A549 (cell line): ENCODE results near the gene ZNF654. TPM values are rescaled to one million over a fixed set of nuclear protein-coding genes. Genes with fewer than 3 reads are reported as not detected.

Source experiments
- ATAC-seq, 2 experiments: fragments of 200-7000 bp in 1 of 2; fragments of >200 bp in 1 of 2; cut with Nextera tagmentation in 1 of 2; cut with Tn5 transposase in 1 of 2; 3 replicates each; pipeline versions ENCODE4 v1.8.0 to v1.9.1; 2018 to 2020; ENCODE audit warnings: mild to moderate bottlenecking in 1 of 2, moderate library complexity in 1 of 2
- CTCF ChIA-PET: fragments of 300-600 bp; sonication (Branson Sonifier 250); formaldehyde crosslinking; extraction: SDS; loops from one replicate; lab custom pipeline; 2021; ENCODE audit warnings: antibody characterized with exemption, inconsistent platforms; lab: Yijun Ruan, JAX
- POLR2A ChIA-PET: fragments of 350-600 bp; formaldehyde crosslinking; extraction: SDS; loops from one replicate; lab custom pipeline; 2021; ENCODE audit warnings: antibody characterized with exemption, inconsistent platforms; lab: Yijun Ruan, JAX
- DNase-seq, 2 experiments: peaks; one replicate each; pipeline versions ENCODE4 v3.0.0 to v3.0.0-alpha.2; 2011 to 2016; ENCODE audit warnings: low read depth in 1 of 2, low spot score in 1 of 2
- FAIRE-seq: peaks from 2 replicates; lab custom pipeline; 2011; peaks lifted over from hg19 to GRCh38; lab: Jason Lieb, UNC
- H3K27ac ChIP-seq, 2 experiments: fragments of >200 bp; sonication (Bioruptor Twin); formaldehyde crosslinking; 3 replicates each; pipeline ENCODE4 v1.5.1; 2016 to 2017
- H3K4me1 ChIP-seq: fragments of >200 bp; sonication (Bioruptor Twin); formaldehyde crosslinking; 3 replicates; pipeline ENCODE4 v1.6.1; 2016
- H3K4me2 ChIP-seq: fragments of >200 bp; sonication (Bioruptor Twin); formaldehyde crosslinking; 3 replicates; pipeline ENCODE4 v1.6.1; 2016
- H3K4me3 ChIP-seq: fragments of >200 bp; sonication (Bioruptor Twin); formaldehyde crosslinking; 3 replicates; pipeline ENCODE4 v1.5.1; 2016
- H3K9me3 ChIP-seq: fragments of >200 bp; sonication (Bioruptor Twin); formaldehyde crosslinking; 3 replicates; pipeline ENCODE4 v1.6.1; 2016
- CBX8 ChIP-seq: fragments of 200-600 bp; sonication (generic); IDR thresholded peaks from 2 replicates; pipeline ENCODE4 v1.6.1; 2016
- CEBPB ChIP-seq, 2 experiments: fragments of >200 bp in 1 of 2; sonication (Bioruptor Twin) in 1 of 2; formaldehyde crosslinking in 1 of 2; IDR thresholded peaks; 2 replicates each; pipeline ENCODE4 v1.6.1; 2012 to 2016
- CTCF ChIP-seq: fragments of >200 bp; sonication (Bioruptor Twin); formaldehyde crosslinking; IDR thresholded peaks from 3 replicates; pipeline ENCODE4 v1.5.1; 2016
- EHMT2 ChIP-seq: fragments of 200-600 bp; sonication (generic); IDR thresholded peaks from 2 replicates; pipeline ENCODE4 v1.6.1; 2016; ENCODE audit warnings: antibody characterized with exemption, low read depth, mild to moderate bottlenecking, moderate library complexity
- GATA3 ChIP-seq: IDR thresholded peaks from 2 replicates; pipeline ENCODE4 v1.6.1; 2012; ENCODE audit warnings: borderline replicate concordance
- HDAC2 ChIP-seq: fragments of 200-600 bp; sonication (generic); IDR thresholded peaks from 2 replicates; pipeline ENCODE4 v1.6.1; 2016
- HEYL ChIP-seq: fragments of 250-450 bp; sonication (Bioruptor Pico); IDR thresholded peaks from 2 replicates; pipeline ENCODE4 v1.8.0; 2021; ENCODE audit warnings: mild to moderate bottlenecking, moderate library complexity
- HMGXB4 ChIP-seq: fragments of 250-450 bp; sonication (Bioruptor Pico); IDR thresholded peaks from 2 replicates; pipeline ENCODE4 v1.5.0; 2021; ENCODE audit warnings: mild to moderate bottlenecking, moderate library complexity, borderline replicate concordance
- KDM5A ChIP-seq: fragments of 200-600 bp; sonication (generic); IDR thresholded peaks from 2 replicates; pipeline ENCODE4 v1.6.1; 2016; ENCODE audit warnings: antibody characterized with exemption, mild to moderate bottlenecking
- MAFK ChIP-seq: fragments of 450-650 bp; IDR thresholded peaks from 2 replicates; pipeline ENCODE4 v1.6.1; 2014; ENCODE audit not compliant: partially characterized antibody
- NFE2L2 ChIP-seq: fragments of 150-350 bp; conservative IDR thresholded peaks from 2 replicates; pipeline ENCODE4 v1.6.1; 2014; ENCODE audit warnings: low read length
- PHF8 ChIP-seq: fragments of 200-600 bp; sonication (generic); IDR thresholded peaks from 2 replicates; pipeline ENCODE4 v1.6.1; 2016; ENCODE audit warnings: low read depth, mild to moderate bottlenecking, antibody characterized with exemption, moderate library complexity, borderline replicate concordance
- POLR2A ChIP-seq: IDR thresholded peaks from 2 replicates; pipeline ENCODE4 v1.6.1; 2012; ENCODE audit warnings: mild to moderate bottlenecking, low read length
- RAD21 ChIP-seq, 2 experiments: fragments of >200 bp in 1 of 2; sonication (Bioruptor Twin) in 1 of 2; formaldehyde crosslinking in 1 of 2; IDR thresholded peaks in 1 of 2; conservative IDR thresholded peaks in 1 of 2; 2 replicates in 1 of 2; 3 replicates in 1 of 2; pipeline ENCODE4 v1.6.1; 2012 to 2018; ENCODE audit warnings: inconsistent platforms in 1 of 2
- RNF2 ChIP-seq: fragments of 200-600 bp; sonication (generic); IDR thresholded peaks from 2 replicates; pipeline ENCODE4 v1.6.1; 2016; ENCODE audit warnings: low read depth, mild to moderate bottlenecking, antibody characterized with exemption, moderate library complexity, borderline replicate concordance
- SMC3 ChIP-seq: fragments of >200 bp; sonication (Bioruptor Twin); formaldehyde crosslinking; IDR thresholded peaks from 3 replicates; pipeline ENCODE4 v1.6.1; 2018; ENCODE audit warnings: inconsistent platforms
- TP53 ChIP-seq: fragments of 250-450 bp; sonication (Bioruptor Pico); IDR thresholded peaks from 2 replicates; pipeline ENCODE4 v1.5.0; 2021; ENCODE audit warnings: mild to moderate bottlenecking, moderate library complexity
- USF2 ChIP-seq: fragments of 450-650 bp; IDR thresholded peaks from 2 replicates; pipeline ENCODE4 v1.6.1; 2014; ENCODE audit warnings: antibody characterized with exemption
- ZC3H11A ChIP-seq: fragments of 450-650 bp; IDR thresholded peaks from 2 replicates; pipeline ENCODE4 v1.6.1; 2014; ENCODE audit warnings: antibody characterized with exemption, mild to moderate bottlenecking
- ZNF302 ChIP-seq: fragments of 250-450 bp; sonication (Bioruptor Pico); IDR thresholded peaks from 2 replicates; pipeline ENCODE4 v1.9.0; 2021; ENCODE audit warnings: inconsistent platforms, mild to moderate bottlenecking, moderate library complexity
- WGBS: methylation state at CpG from one replicate; pipeline ENCODE4 v1.1.6; 2017; ENCODE audit errors: missing lambda C conversion rate; 5-methylcytosine and 5-hydroxymethylcytosine counted together
- polyA plus RNA-seq, 4 experiments: library from polyadenylated mRNA; depleted of rRNA in 3 of 4; stranded (reverse); fragments of >200 nt; fragmentation: RNase III in 1 of 4; extraction: RNeasy Plus Mini Kit Qiagen cat#74134 plus additional on column Dnase treatment in 1 of 4; gene quantifications; 2 replicates in 3 of 4; 3 replicates in 1 of 4; pipeline ENCODE4 v1.2.3, GENCODE V29; 2011 to 2017
- TF ChIP-seq, protein P1 (sequence below): IDR thresholded peaks from 2 replicates; pipeline ENCODE4 v1.6.1; 2012

The ZNF654 gene
- polyA plus RNA-seq, 2 of the 4 experiments (the other 2 are of a cell fraction) = 3.2 to 4.4 TPM

DNA sequence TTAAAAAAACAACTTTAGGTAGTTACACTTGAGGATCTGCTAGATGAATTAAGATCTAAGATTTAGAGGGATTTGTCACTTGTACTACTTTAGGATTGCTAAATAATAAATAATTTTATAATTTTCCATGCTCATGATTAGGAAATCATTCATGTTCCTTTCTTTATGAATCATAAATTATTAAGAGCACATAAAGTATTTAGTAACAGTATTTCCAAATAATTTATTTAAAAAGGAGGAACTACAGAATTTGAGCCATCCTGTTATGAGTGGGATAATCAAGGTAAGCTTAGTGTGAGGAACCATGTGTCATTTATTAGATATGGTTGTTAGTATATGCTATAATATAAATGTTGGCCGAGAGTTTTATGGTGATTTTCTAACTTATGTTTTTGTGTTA, 53.2 kb downstream of the ZNF654 start:
- TF ChIP-seq CEBPB (IDR thresholded peaks at IDR 0.05) (no peak), TP53 (no peak)
- FAIRE-seq = no peak
- no peak overlapping the region for H3K27ac ChIP-seq
- peaks cover 3% of the 10 kb centered on the region; the same call in 1 of the 3 replicates for H3K4me1 ChIP-seq
- ATAC-seq = no peak
- CTCF ChIA-PET = interaction anchor here (1.0 to 2.5 kb wide), 5 partner anchors 10 to 39 kb away, joined by 3 to 7 read pairs (median 3); partner anchors contain the start of gene C3orf38
- no peaks in the 10 kb centered on the region for H3K9me3 ChIP-seq
- POLR2A ChIA-PET = no interaction called here
- H3K4me2 ChIP-seq = no peak overlapping the region
- no peak for DNase-seq
- H3K4me3 ChIP-seq = no peak overlapping the region
- WGBS = 88% methylated on average over 1 of the region's 1 CpG

DNA sequence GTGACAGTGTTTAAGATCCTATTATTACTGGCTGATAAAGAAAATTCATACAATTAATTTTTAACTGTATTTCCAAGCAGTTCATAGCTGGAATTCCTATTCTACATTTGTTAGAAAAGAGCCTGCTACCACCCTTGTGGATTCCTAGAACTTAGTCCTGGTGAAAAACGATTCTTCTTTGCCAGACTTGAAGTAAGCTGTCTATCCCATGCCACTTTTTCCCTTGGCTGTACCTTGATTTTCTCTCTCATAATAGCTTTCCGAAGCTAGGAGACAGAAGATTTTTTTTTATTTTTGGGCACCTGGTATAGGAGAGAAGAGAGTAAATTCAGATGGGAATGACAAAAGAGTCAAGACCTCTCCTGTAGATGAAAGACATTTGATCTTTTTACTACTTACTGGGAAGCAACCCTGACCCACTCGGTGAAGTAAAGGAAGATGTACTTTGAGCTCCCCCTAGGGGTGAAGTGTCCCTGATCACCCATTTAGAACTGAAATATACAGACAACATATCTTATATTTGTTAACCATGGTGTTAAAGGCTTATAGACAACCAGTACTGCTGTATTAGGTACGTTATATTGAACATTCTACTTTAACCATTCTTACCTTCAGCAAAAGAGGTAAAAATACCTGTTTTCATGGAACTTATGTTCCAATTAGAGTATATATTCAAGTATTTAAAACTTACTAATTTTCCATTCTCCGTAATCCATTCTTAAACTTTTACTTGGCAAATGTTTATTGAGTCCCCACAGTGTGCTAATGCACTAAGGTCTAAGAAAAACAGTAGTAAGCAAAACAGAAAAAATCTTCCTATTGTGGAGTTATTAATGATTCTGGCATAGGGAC, 54.5 kb downstream of the ZNF654 start:
- no peak overlapping the region for H3K4me3 ChIP-seq
- H3K27ac ChIP-seq = no peak overlapping the region
- H3K9me3 ChIP-seq = no peaks in the 10 kb centered on the region
- peaks cover 3% of the 10 kb centered on the region; the same call in 1 of the 3 replicates for H3K4me1 ChIP-seq
- TF ChIP-seq MAFK (no peak), HEYL (CRISPR knock-in tag) (no peak), SMC3 (peak; percentile 31; the same call in 2 of the 3 replicates), RAD21 (conservative IDR thresholded peaks at IDR 0.05 in 1 of 2, IDR thresholded peaks at IDR 0.05 in 1 of 2) (peak; percentile 65 to 67), CTCF (peak; percentile 77), NFE2L2 (no peak), RNF2 (no peak), USF2 (no peak)
- 30% methylated on average over 5 of the region's 5 CpGs for WGBS
- FAIRE-seq = peak; percentile 13
- ChIA-PET POLR2A (interaction anchor here (1.0 kb wide), 1 partner anchor 55 kb away, joined by 3 read pairs; the partner anchor contains the start of gene CGGBP1), CTCF (interaction anchor here (0.5 to 2.5 kb wide), 22 partner anchors 8 to 1143 kb away, joined by 3 to 14 read pairs (median 4); partner anchors contain the start of gene C3orf38)
- peak; percentile 98 to 99 for ATAC-seq
- H3K4me2 ChIP-seq = peak overlapping the region; percentile 33; the same call in 2 of the 3 replicates
- DNase-seq = peak; percentile 37 to 72

GRCh38 chr3:88114878-88115549, 56.0 kb downstream of the ZNF654 start:
- ATAC-seq (no peak), DNase-seq (no peak), FAIRE-seq (no peak)
- POLR2A ChIA-PET = no interaction called here
- TF ChIP-seq KDM5A (no peak), HMGXB4 (no peak), EHMT2 (no peak), ZC3H11A (no peak), PHF8 (no peak), HDAC2 (no peak), RNF2 (no peak), SMC3 (no peak), POLR2A (no peak), ZNF302 (CRISPR knock-in tag) (no peak), CBX8 (no peak), GATA3 (no peak), NFE2L2 (no peak)
- TF ChIP-seq, protein P1, sequence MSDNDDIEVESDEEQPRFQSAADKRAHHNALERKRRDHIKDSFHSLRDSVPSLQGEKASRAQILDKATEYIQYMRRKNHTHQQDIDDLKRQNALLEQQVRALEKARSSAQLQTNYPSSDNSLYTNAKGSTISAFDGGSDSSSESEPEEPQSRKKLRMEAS = no peak
- Histone ChIP-seq H3K27ac (no peak overlapping the region), H3K4me2 (no peak overlapping the region), H3K4me1 (peaks cover 3% of the 10 kb centered on the region; the same call in 1 of the 3 replicates), H3K4me3 (no peak overlapping the region), H3K9me3 (no peaks in the 10 kb centered on the region)
- CTCF ChIA-PET = interaction anchor here (0.6 to 2.5 kb wide), 5 partner anchors 9 to 110 kb away, joined by 3 to 7 read pairs (median 4); partner anchors contain the start of gene C3orf38
- 87% methylated on average over 3 of the region's 3 CpGs for WGBS
